Peyer's patch (tissue), 4 donors: ENCODE measurements around the gene KIF26B. TPM values are rescaled to one million over a fixed set of nuclear protein-coding genes. Genes with fewer than 3 reads are reported as not detected.
"Not testable (repeated sequence)": the region's sequence is repeated elsewhere in the genome, so short reads cannot be mapped to it uniquely, and the experiment has no call there.

Experiments
- DNase-seq, 3 donors: peaks; one replicate each; pipeline ENCODE4 v3.0.0-alpha.2; 2017 to 2019
- H3K27ac ChIP-seq, 4 donors: fragments of 200-600 bp; sonication (generic); one replicate each; pipeline ENCODE4 v1.5.1; 2016 to 2019
- H3K27me3 ChIP-seq, 2 donors: fragments of 200-600 bp; sonication (generic); one replicate each; pipeline ENCODE4 v1.5.1; 2019
- H3K36me3 ChIP-seq, 3 donors: fragments of 200-600 bp; sonication (generic); one replicate each; pipeline ENCODE4 v1.5.1; 2016 to 2019
- H3K4me1 ChIP-seq, 4 donors: fragments of 200-600 bp; sonication (generic); one replicate each; pipeline ENCODE4 v1.5.1; 2016 to 2019
- H3K4me3 ChIP-seq, 4 donors: fragments of 200-600 bp; sonication (generic); 1 replicate in 3 of 4; 2 replicates in 1 of 4; pipeline ENCODE4 v1.5.1; 2016 to 2019; ENCODE audit warnings: mild to moderate bottlenecking in 1 of 4
- H3K9me3 ChIP-seq, 4 donors: fragments of 200-600 bp; sonication (generic); one replicate each; pipeline ENCODE4 v1.5.1; 2016 to 2019; ENCODE audit warnings: mild to moderate bottlenecking in 1 of 4
- CTCF ChIP-seq, 6 experiments: fragments of 450-650 bp in 4 of 6; fragments of 200-600 bp in 2 of 6; sonication (generic) in 1 of 6; IDR thresholded peaks; one replicate each; pipeline ENCODE4 v1.5.1; 2017 to 2019; ENCODE audit warnings: antibody characterized with exemption in 6 of 6, mild to moderate bottlenecking in 3 of 6, moderate library complexity in 1 of 6
- POLR2A ChIP-seq, 2 donors: fragments of 450-650 bp; IDR thresholded peaks; one replicate each; pipeline ENCODE4 v1.5.1; 2017; ENCODE audit warnings: antibody characterized with exemption in 2 of 2, mild to moderate bottlenecking in 2 of 2, moderate library complexity in 2 of 2
- total RNA-seq, 4 donors: library from RNA; depleted of rRNA; stranded (reverse); fragments of >200 nt; gene quantifications; one replicate each; pipeline ENCODE4 v1.1.0, GENCODE V29; 2016

The KIF26B gene
- total RNA-seq, 4 donors from 2014 or later: 0.70 to 1.6 (median 1.1) TPM

GRCh38 chr1:245311887-245312536 is 157.2 kb downstream of the KIF26B start:
- Histone ChIP-seq H3K4me3 (no peak overlapping the region), H3K4me1 (no peaks in the 10 kb centered on the region), H3K36me3 (no peaks in the 10 kb centered on the region), H3K27me3 (no peaks in the 10 kb centered on the region), H3K27ac (no peak overlapping the region), H3K9me3 (no peaks in the 10 kb centered on the region)
- TF ChIP-seq CTCF (IDR thresholded peaks at IDR 0.05): no peak
- no peak for TF ChIP-seq POLR2A (IDR thresholded peaks at IDR 0.05)
- no peak for DNase-seq

GRCh38 chr1:245313576-245313975 is 158.8 kb downstream of the KIF26B start:
- DNase-seq: no peak
- Histone ChIP-seq H3K27ac (no peak overlapping the region), H3K9me3 (no peaks in the 10 kb centered on the region), H3K27me3 (no peaks in the 10 kb centered on the region), H3K36me3 (no peaks in the 10 kb centered on the region), H3K4me1 (no peaks in the 10 kb centered on the region), H3K4me3 (no peak overlapping the region)
- TF ChIP-seq CTCF (IDR thresholded peaks at IDR 0.05) (no peak), POLR2A (IDR thresholded peaks at IDR 0.05) (no peak)

- H3K27me3 ChIP-seq: no peaks in the 10 kb centered on the region
- H3K27ac ChIP-seq: no peak overlapping the region
- TF ChIP-seq CTCF (IDR thresholded peaks at IDR 0.05): no peak
- TF ChIP-seq POLR2A (IDR thresholded peaks at IDR 0.05): no peak
- no peak for DNase-seq
- no peaks in the 10 kb centered on the region for H3K4me1 ChIP-seq
- H3K4me3 ChIP-seq: no peak overlapping the region
- no peaks in the 10 kb centered on the region for H3K9me3 ChIP-seq
- H3K36me3 ChIP-seq: no peaks in the 10 kb centered on the region
Observed at GRCh38 chr1:245316784-245317183, 162.0 kb downstream of the KIF26B start.

GRCh38 chr1:245317217-245317616 is 162.4 kb downstream of the KIF26B start:
- TF ChIP-seq CTCF (IDR thresholded peaks at IDR 0.05): no peak
- no peak for TF ChIP-seq POLR2A (IDR thresholded peaks at IDR 0.05)
- no peaks in the 10 kb centered on the region for H3K27me3 ChIP-seq
- no peak overlapping the region for H3K27ac ChIP-seq
- no peaks in the 10 kb centered on the region for H3K36me3 ChIP-seq
- DNase-seq: no peak
- H3K4me1 ChIP-seq: no peaks in the 10 kb centered on the region
- no peaks in the 10 kb centered on the region for H3K9me3 ChIP-seq
- H3K4me3 ChIP-seq: no peak overlapping the region

- no peaks in the 10 kb centered on the region for H3K36me3 ChIP-seq
- no peak for DNase-seq
- no peaks in the 10 kb centered on the region for H3K4me1 ChIP-seq
- no peak for TF ChIP-seq CTCF (IDR thresholded peaks at IDR 0.05)
- TF ChIP-seq POLR2A (IDR thresholded peaks at IDR 0.05): no peak
- no peaks in the 10 kb centered on the region for H3K9me3 ChIP-seq
- no peak overlapping the region for H3K4me3 ChIP-seq
- H3K27me3 ChIP-seq: no peaks in the 10 kb centered on the region
- H3K27ac ChIP-seq: no peak overlapping the region
Observed at GRCh38 chr1:245319094-245319493, 164.3 kb downstream of the KIF26B start.

- Histone ChIP-seq H3K4me3 (no peak overlapping the region), H3K36me3 (no peaks in the 10 kb centered on the region), H3K4me1 (no peaks in the 10 kb centered on the region), H3K27me3 (no peaks in the 10 kb centered on the region), H3K9me3 (no peaks in the 10 kb centered on the region), H3K27ac (no peak overlapping the region)
- no peak for DNase-seq
- TF ChIP-seq POLR2A (IDR thresholded peaks at IDR 0.05) (no peak), CTCF (IDR thresholded peaks at IDR 0.05) (peak in 2 of 6 experiments; percentile 25 to 28)
Observed at GRCh38 chr1:245322673-245323072, 167.9 kb downstream of the KIF26B start.

- not testable (repeated sequence) for H3K4me3 ChIP-seq
Observed at GRCh38 chr1:245323765-245324164, 169.0 kb downstream of the KIF26B start.

More at GRCh38 chr1:245323765-245324164, 169.0 kb downstream of the KIF26B start:
- H3K36me3 ChIP-seq, DNase-seq, H3K4me1 ChIP-seq, H3K27ac ChIP-seq, H3K27me3 ChIP-seq, H3K9me3 ChIP-seq: not testable (repeated sequence)
